ENCODE measurements around the gene WFIKKN1.

Gene WFIKKN1

DNA sequence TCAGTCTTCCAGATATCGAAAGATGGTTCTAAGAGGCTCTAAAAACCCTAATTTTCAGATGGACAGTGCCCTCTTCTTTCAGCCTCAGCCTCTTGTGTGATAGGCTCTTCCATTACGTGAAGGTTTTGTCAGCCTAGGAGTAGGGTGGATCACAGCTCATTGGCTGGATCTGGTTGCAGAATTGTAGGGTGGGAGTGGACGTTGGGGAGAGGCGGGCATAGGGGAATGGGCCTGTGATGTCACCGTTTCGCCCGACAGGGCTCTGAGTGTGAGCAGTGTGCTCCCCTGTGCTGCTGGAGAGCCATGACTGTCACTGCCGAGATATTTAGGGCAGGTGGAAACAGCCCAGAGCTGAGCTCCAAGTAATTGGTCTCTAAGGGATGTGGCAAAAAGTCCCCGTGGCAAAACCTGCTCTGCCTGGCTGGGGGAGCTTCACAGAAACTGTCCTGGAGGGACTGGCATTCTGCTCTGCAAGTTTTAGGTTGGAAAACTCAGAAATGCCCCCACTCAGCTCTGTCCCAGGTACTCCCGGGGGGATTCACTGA, 6.2 kb upstream of the WFIKKN1 start:
- DNase-seq (ENCODE audit: low read depth), result no peak

DNA sequence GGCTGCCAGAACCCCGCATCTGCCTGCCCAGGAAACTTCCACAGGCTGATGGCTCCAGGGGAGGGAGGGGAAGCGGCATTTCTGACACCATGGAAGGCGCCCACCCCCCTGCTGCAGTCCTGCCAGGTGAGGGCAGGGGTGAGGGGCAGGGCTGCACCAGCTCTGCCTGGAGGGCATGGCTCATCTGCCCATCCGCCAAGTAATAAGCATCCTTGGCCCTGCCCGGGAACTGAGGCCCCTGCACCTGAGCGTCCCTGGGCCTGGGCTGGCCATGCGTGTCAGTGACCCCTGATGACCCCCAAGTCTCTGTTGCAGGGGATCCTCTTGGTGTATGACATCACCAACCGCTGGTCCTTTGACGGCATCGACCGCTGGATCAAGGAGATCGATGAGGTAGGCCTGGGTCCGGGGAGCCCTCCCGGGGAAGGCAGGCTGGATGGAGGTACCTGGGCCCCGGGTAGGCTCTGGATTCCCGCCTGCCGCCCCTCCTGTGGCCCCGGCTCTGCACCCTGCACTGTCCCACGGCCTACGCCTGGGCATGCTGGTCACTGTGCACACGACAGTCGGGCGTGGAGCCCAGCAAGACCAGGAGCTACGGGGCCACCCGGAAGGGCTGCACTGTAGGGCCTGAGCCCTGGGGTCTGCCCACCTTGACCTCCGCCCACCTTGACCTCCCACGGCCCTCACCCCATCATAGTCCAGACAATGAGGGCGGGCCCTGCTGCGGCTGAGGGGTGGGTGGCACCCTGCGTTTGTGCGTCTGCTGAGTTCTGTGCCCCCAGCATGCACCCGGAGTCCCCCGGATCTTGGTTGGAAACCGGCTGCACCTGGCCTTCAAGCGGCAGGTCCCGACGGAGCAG, 5.4 kb upstream of the WFIKKN1 start:
- no peak for DNase-seq (ENCODE audit: low read depth)

- no peak for DNase-seq (ENCODE audit: low read depth)
Observed at GRCh38 chr16:625977-626765, 4.6 kb upstream of the WFIKKN1 start.

DNA sequence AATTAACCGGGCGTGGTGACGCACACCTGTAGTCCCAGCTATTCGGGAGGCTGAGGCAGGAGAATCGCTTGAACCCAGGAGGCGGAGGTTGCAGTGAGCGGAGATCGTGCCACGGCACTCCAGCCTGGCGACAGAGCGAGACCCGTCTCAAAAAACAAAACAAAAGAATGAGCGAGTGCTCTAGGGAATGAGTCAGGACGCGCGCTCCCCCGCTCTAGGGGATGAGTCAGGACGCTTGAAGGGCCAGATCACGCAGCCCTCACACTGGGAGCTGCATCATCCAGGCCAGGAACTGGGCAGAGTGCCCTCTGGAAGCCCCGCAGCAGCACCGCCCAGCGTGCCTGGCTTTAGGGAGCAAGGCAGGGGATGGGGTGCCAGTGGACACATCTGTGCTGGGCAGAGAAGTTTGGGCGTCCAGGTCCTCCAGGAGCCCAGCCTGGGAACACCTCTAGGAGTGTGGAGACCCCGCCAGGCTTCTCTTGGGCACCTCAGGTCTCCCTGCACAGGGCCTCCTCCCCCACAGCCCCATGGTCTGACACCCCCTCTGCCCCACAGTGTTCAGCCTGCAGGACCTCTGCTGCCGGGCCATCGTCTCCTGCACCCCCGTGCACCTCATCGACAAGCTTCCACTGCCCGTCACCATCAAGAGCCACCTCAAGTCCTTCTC, 3.9 kb upstream of the WFIKKN1 start:
- DNase-seq (ENCODE audit: low read depth), result peak; percentile 86

GRCh38 chr16:627454-628239, 3.1 kb upstream of the WFIKKN1 start:
- no peak for DNase-seq (ENCODE audit: low read depth)

DNA sequence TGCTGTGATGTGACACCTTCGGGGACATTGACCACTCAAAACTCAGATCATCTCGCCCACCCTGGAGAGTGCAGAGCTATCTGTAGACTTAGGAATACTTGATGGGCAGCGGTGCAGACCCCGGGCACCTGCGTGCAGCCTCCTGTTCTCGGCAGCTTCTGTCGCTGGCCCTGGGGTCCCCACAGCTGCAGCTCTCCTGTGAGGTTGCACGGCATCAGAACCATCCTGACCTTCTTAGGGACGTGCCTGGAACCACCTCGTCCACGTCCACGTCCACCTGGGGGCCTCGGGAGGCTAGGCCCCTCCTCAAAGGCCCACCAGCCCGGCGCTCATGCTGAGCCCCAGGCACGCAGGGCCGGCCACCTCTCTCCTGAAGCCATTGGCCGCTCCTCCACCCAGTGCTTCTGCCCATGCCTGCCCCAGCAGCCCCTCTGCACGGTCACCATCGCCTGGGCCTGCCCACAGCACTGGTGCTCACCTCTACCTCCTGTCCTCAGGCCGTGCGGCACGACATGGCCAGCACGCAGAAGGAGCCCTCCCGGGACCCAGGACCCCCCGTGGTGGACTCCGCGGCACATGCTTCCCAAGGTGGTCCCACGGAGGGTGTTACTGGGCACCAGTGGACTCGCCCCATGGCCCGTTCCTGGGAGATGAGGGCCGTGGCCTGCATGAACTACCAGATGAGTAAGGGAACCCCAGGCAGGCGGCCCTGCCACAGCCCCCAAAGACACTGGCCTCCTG, 2.3 kb upstream of the WFIKKN1 start:
- no peak for DNase-seq (ENCODE audit: low read depth)

DNA sequence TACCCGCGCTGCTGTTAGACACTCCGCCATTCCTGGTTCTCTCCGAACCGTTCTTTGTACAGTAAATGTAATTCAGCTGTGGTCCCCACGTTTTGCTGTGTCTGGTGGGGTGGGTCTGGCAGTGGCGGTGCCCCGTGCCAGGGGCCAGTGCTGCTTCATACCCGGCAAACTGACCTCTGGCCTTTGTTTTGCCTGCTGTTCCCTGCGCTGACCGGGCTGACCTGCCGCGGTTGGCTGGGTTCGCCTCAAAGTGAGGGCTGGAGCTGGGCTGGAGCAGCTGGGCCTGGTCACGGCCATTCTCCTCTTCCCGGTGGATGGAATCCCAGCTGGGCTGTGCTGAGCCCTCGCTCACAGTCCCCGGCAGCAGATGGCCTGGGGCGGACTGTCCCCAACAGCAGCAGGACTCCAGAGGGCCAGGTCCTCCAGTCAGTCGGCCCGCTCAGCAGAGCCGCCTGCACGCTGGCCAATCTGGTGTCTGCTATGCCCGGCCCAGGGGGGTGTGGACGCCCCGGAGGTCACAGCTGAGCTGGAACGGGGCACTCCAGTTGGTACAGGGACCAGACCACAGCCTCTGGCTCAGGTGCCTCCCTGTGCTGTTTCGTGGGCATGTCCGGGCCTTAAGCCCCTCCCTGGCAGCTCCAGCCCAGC, 1.5 kb upstream of the WFIKKN1 start:
- no peak for DNase-seq (ENCODE audit: low read depth)

DNA sequence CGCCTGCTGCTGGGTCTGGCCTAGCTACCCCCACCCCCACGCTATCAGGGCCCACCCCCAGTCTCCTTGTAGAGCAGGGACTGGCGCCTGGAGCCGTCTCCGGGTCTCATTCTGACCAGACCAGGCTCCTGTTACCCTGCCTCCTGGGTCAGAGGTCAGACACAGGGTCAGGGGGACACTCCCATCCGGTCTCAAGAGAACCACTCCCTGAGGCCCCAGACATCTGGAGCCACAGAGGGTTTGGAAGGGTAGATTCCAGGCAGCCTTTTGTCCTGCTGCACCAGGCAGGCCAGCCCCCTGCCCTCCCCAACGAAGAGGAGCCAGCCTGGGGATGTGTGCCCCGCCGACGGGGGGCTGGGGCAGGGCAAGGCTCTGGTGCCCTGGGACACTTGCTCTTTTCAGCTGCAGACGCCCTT, 944 bp upstream of the WFIKKN1 start:
- no peak for DNase-seq (ENCODE audit: low read depth)

GRCh38 chr16:630249-630814, 453 bp upstream of the WFIKKN1 start:
- no peak for DNase-seq (ENCODE audit: low read depth)

GRCh38 chr16:631808-632358, 1.1 kb downstream of the WFIKKN1 start:
- no peak for DNase-seq (ENCODE audit: low read depth)

GRCh38 chr16:632486-633335, 1.9 kb downstream of the WFIKKN1 start:
- DNase-seq (ENCODE audit: low read depth), result no peak

GRCh38 chr16:633336-634050, 2.7 kb downstream of the WFIKKN1 start:
- no peak for DNase-seq (ENCODE audit: low read depth)

GRCh38 chr16:634051-634670, 3.4 kb downstream of the WFIKKN1 start:
- DNase-seq (ENCODE audit: low read depth), result no peak

- no peak for DNase-seq (ENCODE audit: low read depth)
Observed at GRCh38 chr16:634996-635395, 4.2 kb downstream of the WFIKKN1 start.

DNA sequence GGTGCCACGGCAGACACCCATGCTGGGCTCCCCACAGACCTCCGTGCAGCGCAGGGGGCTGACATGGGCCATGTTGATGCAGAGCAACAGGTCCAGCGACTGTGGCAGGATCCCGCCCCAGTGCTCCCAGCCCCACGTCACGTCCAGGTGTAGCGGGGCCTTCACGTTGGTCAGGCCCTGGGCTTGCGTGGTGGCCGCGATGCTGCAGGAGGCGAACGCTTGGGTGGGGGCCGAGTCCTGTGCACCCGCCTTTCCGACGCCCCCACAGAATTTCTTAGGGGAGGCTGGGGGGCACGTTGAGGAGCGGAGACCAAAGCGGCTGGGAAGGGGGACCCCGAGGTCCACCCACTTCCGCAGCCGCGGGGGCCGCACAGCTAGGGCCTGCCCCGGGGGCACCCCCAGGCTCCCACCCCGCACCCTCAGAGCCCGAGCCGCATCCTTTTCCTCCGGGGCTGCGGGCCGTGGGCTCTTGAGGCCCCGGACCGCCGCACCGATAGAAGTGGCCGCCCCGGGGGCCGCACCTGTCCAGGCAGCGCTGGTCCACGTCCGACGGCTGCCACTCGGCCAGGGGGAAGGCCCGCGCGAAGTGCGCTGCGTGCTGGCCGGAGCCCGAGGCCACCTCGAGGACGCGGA, 4.9 kb downstream of the WFIKKN1 start:
- no peak for DNase-seq (ENCODE audit: low read depth)

- DNase-seq (ENCODE audit: low read depth), result peak; percentile 68
Observed at GRCh38 chr16:636206-637080, 5.7 kb downstream of the WFIKKN1 start, which contains the start of gene METTL26. Gene METTL26, minus strand, starts transcription at chr16:636305. Its CDS starts 15 bp downstream, at chr16:636290.
